IMR-90 (cell line): ENCODE measurements around the gene MAU2. TPM values are rescaled to one million over a fixed set of nuclear protein-coding genes. Genes with fewer than 3 reads are reported as not detected.

Source experiments
- ATAC-seq: fragments of 200-7000 bp; cut with Tn5 transposase; 2 replicates; pipeline ENCODE4 v1.9.1; 2020; ENCODE audit warnings: low read depth, mild to moderate bottlenecking, moderate library complexity
- BruUV-seq: library from RNA; stranded (reverse); fragments of 400-500 nt; replicated peaks from 2 replicates; lab custom pipeline; 2021; lab: Mats Ljungman, UMichigan
- CTCF ChIA-PET: fragments of 300-600 bp; formaldehyde crosslinking; extraction: SDS; loops from one replicate; lab custom pipeline; 2021; ENCODE audit warnings: antibody characterized with exemption; lab: Yijun Ruan, JAX
- POLR2A ChIA-PET: fragments of 300-600 bp; sonication (Branson Sonifier 250); formaldehyde crosslinking; loops from one replicate; lab custom pipeline; 2022; ENCODE audit warnings: antibody characterized with exemption; ENCODE audit not compliant: unreplicated experiment; lab: Charles Lee
- DNase-seq: peaks from one replicate; pipeline ENCODE4 v3.0.0; 2013
- H2AFZ ChIP-seq: replicated peaks from 2 replicates; pipeline ENCODE3; 2013; ENCODE audit warnings: low read length, mild to moderate bottlenecking; ENCODE audit not compliant: poor library complexity
- H2AK5ac ChIP-seq: 2 replicates; pipeline ENCODE4 v1.6.1; 2013; ENCODE audit warnings: low read depth, low read length, inconsistent platforms
- H2AK9ac ChIP-seq: replicated peaks from 2 replicates; pipeline ENCODE3; 2013; ENCODE audit warnings: mild to moderate bottlenecking, low read depth, low read length, moderate library complexity; ENCODE audit not compliant: poor library complexity
- H2BK120ac ChIP-seq: 2 replicates; pipeline ENCODE4 v1.6.1; 2013; ENCODE audit warnings: low read depth, low read length, inconsistent platforms
- H2BK15ac ChIP-seq: 3 replicates; pipeline ENCODE4 v1.6.1; 2013; ENCODE audit warnings: low read depth, low read length, inconsistent platforms
- H2BK20ac ChIP-seq: 2 replicates; pipeline ENCODE4 v1.6.1; 2013; ENCODE audit warnings: low read depth, mild to moderate bottlenecking, inconsistent platforms, low read length, moderate library complexity
- H2BK5ac ChIP-seq: 2 replicates; pipeline ENCODE4 v1.6.1; 2013; ENCODE audit warnings: mild to moderate bottlenecking, low read depth, low read length, inconsistent platforms; ENCODE audit not compliant: poor library complexity, severe bottlenecking
- H3K14ac ChIP-seq: replicated peaks from 2 replicates; pipeline ENCODE4 v1.6.1; 2013; ENCODE audit warnings: low read depth, low read length, inconsistent platforms
- H3K18ac ChIP-seq: 2 replicates; pipeline ENCODE4 v1.6.1; 2013; ENCODE audit warnings: low read depth, low read length, control low read depth
- H3K23ac ChIP-seq: 2 replicates; pipeline ENCODE4 v1.6.1; 2013; ENCODE audit warnings: low read depth, low read length, inconsistent platforms
- H3K27ac ChIP-seq: 2 replicates; pipeline ENCODE4 v1.5.1; 2013; ENCODE audit warnings: mild to moderate bottlenecking, control low read depth, low read length; ENCODE audit not compliant: insufficient read depth
- H3K27me3 ChIP-seq: 2 replicates; pipeline ENCODE4 v1.6.1; 2013; ENCODE audit warnings: low read length; ENCODE audit not compliant: control insufficient read depth, insufficient read depth
- H3K36me3 ChIP-seq: 2 replicates; pipeline ENCODE4 v1.6.1; 2013; ENCODE audit warnings: low read length, mixed read lengths; ENCODE audit not compliant: control insufficient read depth, insufficient read depth
- H3K4ac ChIP-seq: 2 replicates; pipeline ENCODE4 v1.6.1; 2013; ENCODE audit warnings: low read depth, low read length, inconsistent platforms
- H3K4me1 ChIP-seq: 2 replicates; pipeline ENCODE4 v1.6.1; 2013; ENCODE audit warnings: low read length, mixed read lengths; ENCODE audit not compliant: control insufficient read depth, insufficient read depth
- H3K4me2 ChIP-seq: 2 replicates; pipeline ENCODE4 v1.6.1; 2013; ENCODE audit warnings: low read depth, mild to moderate bottlenecking, control low read depth, low read length, moderate library complexity
- H3K4me3 ChIP-seq: 2 replicates; pipeline ENCODE4 v1.5.1; 2013; ENCODE audit warnings: low read depth, mild to moderate bottlenecking, control low read depth, low read length, moderate library complexity; ENCODE audit not compliant: insufficient read depth
- H3K56ac ChIP-seq: 2 replicates; pipeline ENCODE4 v1.6.1; 2013; ENCODE audit warnings: low read length, inconsistent platforms; ENCODE audit not compliant: insufficient read depth; ENCODE audit errors: extremely low read depth
- H3K79me1 ChIP-seq, 2 experiments: 2 replicates each; pipeline ENCODE4 v1.6.1; 2013; ENCODE audit warnings: low read length in 2 of 2, inconsistent platforms in 1 of 2, low read depth in 1 of 2
- H3K9ac ChIP-seq: 2 replicates; pipeline ENCODE4 v1.6.1; 2013; ENCODE audit warnings: low read depth, low read length, control low read depth
- H3K9me1 ChIP-seq: 2 replicates; pipeline ENCODE4 v1.6.1; 2013; ENCODE audit warnings: low read length, inconsistent platforms; ENCODE audit not compliant: insufficient read depth
- H3K9me3 ChIP-seq: 2 replicates; pipeline ENCODE4 v1.6.1; 2013; ENCODE audit warnings: low read length; ENCODE audit not compliant: control insufficient read depth, insufficient read depth
- H4K20me1 ChIP-seq: 2 replicates; pipeline ENCODE4 v1.6.1; 2013; ENCODE audit warnings: low read length, inconsistent platforms; ENCODE audit not compliant: insufficient read depth
- H4K5ac ChIP-seq: 2 replicates; pipeline ENCODE4 v1.6.1; 2013; ENCODE audit warnings: mild to moderate bottlenecking, low read depth, low read length, control low read depth
- H4K8ac ChIP-seq, 2 experiments: 2 replicates each; pipeline ENCODE4 v1.6.1; 2013; ENCODE audit warnings: low read depth in 2 of 2, low read length in 2 of 2, control low read depth in 1 of 2, inconsistent platforms in 1 of 2
- H4K91ac ChIP-seq: 2 replicates; pipeline ENCODE4 v1.6.1; 2013; ENCODE audit warnings: low read depth, low read length, inconsistent platforms; ENCODE audit not compliant: insufficient read depth
- MAZ ChIP-seq: IDR thresholded peaks from 2 replicates; pipeline ENCODE4 v1.6.1; 2012; ENCODE audit warnings: low read depth, mild to moderate bottlenecking, low read length, improper control_type of control experiment, moderate library complexity, borderline replicate concordance
- MXI1 ChIP-seq: IDR thresholded peaks from 2 replicates; pipeline ENCODE4 v1.6.1; 2012; ENCODE audit warnings: low read depth, mild to moderate bottlenecking, low read length, moderate library complexity, borderline replicate concordance
- WGBS, 2 experiments: methylation state at CpG; one replicate each; pipeline versions ENCODE4 v1.1.5 to v1.1.7; 2013; ENCODE audit warnings: missing lambda C conversion rate in 2 of 2; ENCODE audit not compliant: insufficient read length in 1 of 2; ENCODE audit errors: extremely low coverage in 2 of 2; 5-methylcytosine and 5-hydroxymethylcytosine counted together
- dilution Hi-C: fragments of 300-500 bp; cut with HindIII; formaldehyde crosslinking; loops from one replicate; pipeline ENCODE4 v1.14.3; 2018; ENCODE audit warnings: low sequenced_read_pairs; ENCODE audit not compliant: unreplicated experiment
- in situ Hi-C: fragments of 300-500 bp; cut with MboI; formaldehyde crosslinking; loops from 3 replicates; pipeline ENCODE4 v1.14.3; 2019; ENCODE audit warnings: low sequenced_read_pairs, inconsistent platforms, mixed read lengths
- intact Hi-C: fragments of 100-400 bp; cut with micrococcal nuclease; formaldehyde crosslinking; loops from 2 replicates; pipeline ENCODE4 v1.10.0; 2022
- polyA plus RNA-seq, 3 experiments: library from polyadenylated mRNA; depleted of rRNA; stranded (reverse); fragments of >200 nt; gene quantifications; 2 replicates each; pipeline ENCODE4 v1.2.3, GENCODE V29; 2012; ENCODE audit warnings: low replicate concordance in 1 of 3
- total RNA-seq: library from RNA; depleted of rRNA; stranded (reverse); fragments of >200 nt; gene quantifications from 2 replicates; pipeline ENCODE4 v1.2.3, GENCODE V29; 2012
- TF ChIP-seq, protein P1 (sequence below): fragments of 150-350 bp; IDR thresholded peaks from 2 replicates; pipeline ENCODE4 v1.6.1; 2017; ENCODE audit warnings: mild to moderate bottlenecking, antibody characterized with exemption, low read length, low read depth

The MAU2 gene
- total and polyA plus RNA-seq, 2 of the 4 experiments (the other 2 are of a cell fraction): 24.6 to 31.1 TPM

DNA sequence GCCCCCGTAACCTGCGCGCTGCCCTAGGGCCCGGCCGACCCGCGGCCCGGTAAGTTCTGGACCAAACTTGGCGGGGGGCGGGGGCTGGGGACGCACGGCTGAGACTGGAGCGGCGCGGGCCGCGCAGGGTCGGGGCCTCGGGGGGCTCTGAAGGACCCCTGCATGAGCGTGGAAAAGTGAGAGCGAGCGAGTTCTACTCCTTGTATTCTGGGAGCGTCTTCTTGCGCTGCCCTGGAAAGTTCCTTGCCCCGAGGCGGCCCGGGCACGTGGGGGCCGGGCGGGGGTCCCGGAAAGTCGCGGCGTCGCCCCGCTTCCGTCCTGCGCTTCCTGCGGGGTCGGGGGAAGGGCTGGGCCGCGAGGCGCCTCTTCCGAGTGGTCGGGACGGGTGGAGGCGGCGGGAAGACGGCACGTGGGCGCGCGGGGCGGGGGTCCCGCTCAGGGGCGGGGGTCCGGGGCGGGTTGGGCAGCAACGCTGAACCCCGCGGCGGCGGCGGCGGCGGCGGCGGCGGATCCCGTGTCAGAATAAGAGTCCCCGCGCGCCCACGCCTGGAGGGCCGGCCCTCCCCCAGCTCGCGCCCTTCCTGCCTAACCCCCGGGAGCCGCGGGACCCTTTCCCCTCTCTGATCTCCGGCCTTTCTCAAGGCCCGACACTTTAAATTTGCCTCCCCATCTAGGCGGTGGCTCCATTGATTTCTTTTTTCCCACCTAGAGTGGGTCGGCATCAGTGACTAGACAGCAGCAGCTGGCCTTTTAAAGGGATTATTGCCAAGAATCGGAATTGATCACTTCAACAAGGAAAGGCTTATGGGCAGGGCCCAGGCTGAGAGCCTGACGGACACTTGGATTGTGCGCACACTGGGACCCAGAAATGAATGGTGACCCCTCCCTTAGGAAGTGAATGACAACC is 85.6 kb downstream of the MAU2 start:
- Histone ChIP-seq H2AK5ac (peak overlapping the region; percentile 28), H2AFZ (peak overlapping the region; percentile 77), H3K23ac (peak overlapping the region; percentile 66; the same call in 1 of the 2 replicates), H3K14ac (peak overlapping the region; percentile 70), H3K18ac (no peak overlapping the region; the same call in 1 of the 2 replicates), H2BK120ac (no peak overlapping the region; the same call in 1 of the 2 replicates), H3K36me3 (no peaks in the 10 kb centered on the region), H3K4me3 (peak overlapping the region; percentile 68), H2BK5ac (peak overlapping the region; percentile 31), H2AK9ac (peak overlapping the region; percentile 85), H4K8ac (peak overlapping the region in 1 of 2 experiments; percentile 46; a peak in 2 of 4 replicates), H4K91ac (peak overlapping the region; percentile 45), H4K20me1 (peaks cover 53% of the 10 kb centered on the region), H3K4ac (peak overlapping the region; percentile 86), H4K5ac (no peak overlapping the region), H2BK15ac (no peak overlapping the region), H3K9me1 (peaks cover 36% of the 10 kb centered on the region), H3K4me1 (peaks cover 13% of the 10 kb centered on the region), H3K9me3 (no peaks in the 10 kb centered on the region), H3K9ac (peak overlapping the region; percentile 79), H3K4me2 (peak overlapping the region; percentile 95), H3K56ac (peak overlapping the region; percentile 51), H3K79me1 (peaks cover 9 to 72% of the 10 kb centered on the region in 2 experiments; a peak in 3 of 4 replicates), H2BK20ac (no peak overlapping the region), H3K27ac (peak overlapping the region; percentile 67), H3K27me3 (no peaks in the 10 kb centered on the region)
- dilution Hi-C loops (no loop called here), intact Hi-C loops (loop anchor here (2.0 kb wide), 3 partner anchors 21 to 83 kb away; no protein-coding TSS in a partner anchor), in situ Hi-C loops (no loop called here)
- POLR2A ChIA-PET: interaction anchor here (0.8 kb wide), 1 partner anchor 9 kb away, joined by 3 read pairs; no protein-coding TSS in a partner anchor
- ATAC-seq (peak; percentile 5; the same call in 1 of the 2 replicates), DNase-seq (peak; percentile 60)
- 1% methylated on average over 35 of the region's 87 CpGs; no CpG with 5 or more reads in 1 of the 2 experiments for WGBS, 2 experiments
- BruUV-seq: no TSS peak
- TF ChIP-seq MXI1 (no peak), MAZ (0 out of 2 replicates have a peak, but pooled peaks have one; percentile 1)
- TF ChIP-seq, protein P1, sequence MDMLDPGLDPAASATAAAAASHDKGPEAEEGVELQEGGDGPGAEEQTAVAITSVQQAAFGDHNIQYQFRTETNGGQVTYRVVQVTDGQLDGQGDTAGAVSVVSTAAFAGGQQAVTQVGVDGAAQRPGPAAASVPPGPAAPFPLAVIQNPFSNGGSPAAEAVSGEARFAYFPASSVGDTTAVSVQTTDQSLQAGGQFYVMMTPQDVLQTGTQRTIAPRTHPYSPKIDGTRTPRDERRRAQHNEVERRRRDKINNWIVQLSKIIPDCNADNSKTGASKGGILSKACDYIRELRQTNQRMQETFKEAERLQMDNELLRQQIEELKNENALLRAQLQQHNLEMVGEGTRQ: peak; percentile 4; the same call in 1 of the 2 replicates
- CTCF ChIA-PET: interaction anchor here (1.2 to 3.0 kb wide), 3 partner anchors 12 to 84 kb away, joined by 3 to 15 read pairs (median 3); no protein-coding TSS in a partner anchor
